Mesenchymal stem cell (in vitro differentiated cells and primary cell): ENCODE results near the gene GIPC3.

Experiments used
- DNase-seq: peaks from one replicate; pipeline ENCODE4 v3.0.0-alpha.2; 2013
- H2AFZ ChIP-seq: one replicate; pipeline ENCODE4 v1.6.1; 2013; ENCODE audit warnings: low read depth, mild to moderate bottlenecking, control low read depth, inconsistent platforms, low read length, moderate library complexity
- H2AK5ac ChIP-seq: 2 replicates; pipeline ENCODE4 v1.6.1; 2013; ENCODE audit warnings: low read length, moderate library complexity, mild to moderate bottlenecking, inconsistent platforms; ENCODE audit not compliant: severe bottlenecking
- H2BK120ac ChIP-seq: one replicate; pipeline ENCODE4 v1.6.1; 2013; ENCODE audit warnings: low read depth, mild to moderate bottlenecking, inconsistent platforms, low read length, moderate library complexity
- H2BK12ac ChIP-seq, 2 experiments: one replicate each; pipeline ENCODE4 v1.6.1; 2013; ENCODE audit warnings: inconsistent platforms in 2 of 2, low read length in 2 of 2, mild to moderate bottlenecking in 2 of 2, moderate library complexity in 2 of 2, control low read depth in 1 of 2
- H2BK15ac ChIP-seq: one replicate; pipeline ENCODE4 v1.6.1; 2013; ENCODE audit warnings: mild to moderate bottlenecking, low read depth, inconsistent platforms; ENCODE audit not compliant: poor library complexity, severe bottlenecking
- H2BK5ac ChIP-seq: 2 replicates; pipeline ENCODE4 v1.6.1; 2013; ENCODE audit warnings: low read depth, mild to moderate bottlenecking, low read length, control low read depth, inconsistent platforms; ENCODE audit not compliant: poor library complexity, severe bottlenecking
- H3K14ac ChIP-seq, 2 experiments: one replicate each; pipeline ENCODE4 v1.6.1; 2013; ENCODE audit warnings: inconsistent platforms in 2 of 2, low read length in 2 of 2, control low read depth in 1 of 2, mild to moderate bottlenecking in 1 of 2, moderate library complexity in 1 of 2
- H3K18ac ChIP-seq, 2 experiments: one replicate each; pipeline ENCODE4 v1.6.1; 2013; ENCODE audit warnings: inconsistent platforms in 2 of 2, low read length in 2 of 2, control low read depth in 1 of 2, low read depth in 1 of 2, mild to moderate bottlenecking in 1 of 2
- H3K23ac ChIP-seq, 2 experiments: one replicate each; pipeline ENCODE4 v1.6.1; 2013; ENCODE audit warnings: inconsistent platforms in 2 of 2, low read length in 2 of 2, mild to moderate bottlenecking in 2 of 2, moderate library complexity in 2 of 2, control low read depth in 1 of 2
- H3K27ac ChIP-seq: 2 replicates; pipeline ENCODE4 v1.5.1; 2013; ENCODE audit warnings: mild to moderate bottlenecking, moderate library complexity, low read length, control low read depth, inconsistent platforms; ENCODE audit not compliant: poor library complexity, severe bottlenecking
- H3K27me3 ChIP-seq, 2 experiments: 2 replicates each; pipeline versions ENCODE4 v1.6.1 to v1.7.0; 2013; ENCODE audit warnings: low read length in 2 of 2, mild to moderate bottlenecking in 2 of 2, moderate library complexity in 2 of 2, control low read depth in 1 of 2, inconsistent platforms in 1 of 2; ENCODE audit not compliant: control insufficient read depth in 1 of 2, insufficient read depth in 1 of 2
- H3K36me3 ChIP-seq, 2 experiments: 2 replicates each; pipeline versions ENCODE4 v1.6.1 to v1.7.0; 2013; ENCODE audit warnings: low read length in 2 of 2, control low read depth in 1 of 2, inconsistent platforms in 1 of 2, low read depth in 1 of 2, mild to moderate bottlenecking in 1 of 2; ENCODE audit not compliant: insufficient read depth in 2 of 2, control insufficient read depth in 1 of 2
- H3K4ac ChIP-seq, 2 experiments: one replicate each; pipeline ENCODE4 v1.6.1; 2013; ENCODE audit warnings: inconsistent platforms in 2 of 2, low read length in 2 of 2, mild to moderate bottlenecking in 2 of 2, moderate library complexity in 2 of 2, control low read depth in 1 of 2, low read depth in 1 of 2
- H3K4me1 ChIP-seq: 2 replicates; pipeline ENCODE4 v1.6.1; 2013; ENCODE audit warnings: low read depth, low read length, control low read depth; ENCODE audit not compliant: control insufficient read depth, insufficient read depth
- H3K4me2 ChIP-seq: 2 replicates; pipeline ENCODE4 v1.6.1; 2013; ENCODE audit warnings: low read length, mild to moderate bottlenecking, inconsistent platforms; ENCODE audit not compliant: poor library complexity, severe bottlenecking
- H3K4me3 ChIP-seq, 2 experiments: 2 replicates each; pipeline versions ENCODE4 v1.5.1 to v1.7.0; 2013; ENCODE audit warnings: low read length in 2 of 2, mild to moderate bottlenecking in 2 of 2, control low read depth in 1 of 2, low read depth in 1 of 2; ENCODE audit not compliant: insufficient read depth in 1 of 2
- H3K79me1 ChIP-seq: replicated peaks from 2 replicates; pipeline ENCODE4 v1.6.1; 2013; ENCODE audit warnings: mild to moderate bottlenecking, control low read depth, low read length, inconsistent platforms; ENCODE audit not compliant: poor library complexity, severe bottlenecking
- H3K9ac ChIP-seq: 2 replicates; pipeline ENCODE4 v1.7.0; 2013; ENCODE audit warnings: mild to moderate bottlenecking, low read length, moderate library complexity
- H3K9me3 ChIP-seq: 2 replicates; pipeline ENCODE4 v1.7.0; 2013; ENCODE audit warnings: mild to moderate bottlenecking, low read length; ENCODE audit not compliant: control insufficient read depth
- H4K8ac ChIP-seq: one replicate; pipeline ENCODE4 v1.6.1; 2013; ENCODE audit warnings: inconsistent platforms, mild to moderate bottlenecking, low read length, moderate library complexity
- H4K91ac ChIP-seq: one replicate; pipeline ENCODE4 v1.6.1; 2013; ENCODE audit warnings: mild to moderate bottlenecking, low read length, inconsistent platforms
- WGBS: methylation state at CpG from one replicate; pipeline ENCODE4 v1.1.7; 2013; ENCODE audit warnings: mixed read lengths; 5-methylcytosine and 5-hydroxymethylcytosine counted together

The GIPC3 gene

DNA sequence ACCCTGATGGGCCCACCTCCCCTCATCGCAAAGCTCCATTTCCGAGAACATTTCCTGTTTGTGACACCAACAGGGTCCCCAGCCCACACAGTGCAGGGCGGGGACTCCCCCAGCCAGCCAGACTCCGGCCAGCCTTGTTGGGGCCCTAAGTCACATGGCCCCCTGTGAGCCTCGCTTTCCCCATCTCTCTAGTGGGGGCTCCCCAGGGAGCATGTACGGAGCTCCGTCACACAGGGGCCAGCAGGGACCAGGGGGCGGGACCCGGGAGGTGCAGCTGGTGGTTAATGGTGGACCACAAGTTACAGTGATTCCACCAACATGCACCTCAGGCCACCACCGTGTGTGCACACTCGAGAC, 19.7 kb downstream of the GIPC3 start:
- no peak overlapping the region for H4K8ac ChIP-seq
- peak overlapping the region; percentile 79 for H4K91ac ChIP-seq
- no peak overlapping the region for H2AFZ ChIP-seq
- H2BK12ac ChIP-seq, result no peak overlapping the region
- no peak overlapping the region for H2BK5ac ChIP-seq
- no peak overlapping the region for H3K23ac ChIP-seq
- H3K4me3 ChIP-seq, result peak overlapping the region in 1 of 2 experiments; percentile 86
- H3K79me1 ChIP-seq, result peaks cover 31% of the 10 kb centered on the region
- no peak overlapping the region for H3K4ac ChIP-seq
- H2BK15ac ChIP-seq, result no peak overlapping the region
- 88% methylated on average over 11 of the region's 11 CpGs for WGBS
- H3K4me2 ChIP-seq, result peak overlapping the region; percentile 6
- H3K14ac ChIP-seq, result peak overlapping the region in 1 of 2 experiments; percentile 93
- peak overlapping the region; percentile 82 for H3K9ac ChIP-seq
- DNase-seq, result no peak
- no peaks in the 10 kb centered on the region for H3K27me3 ChIP-seq
- H3K18ac ChIP-seq, result peak overlapping the region in 1 of 2 experiments; percentile 18
- H2AK5ac ChIP-seq, result no peak overlapping the region
- H2BK120ac ChIP-seq, result no peak overlapping the region
- H3K4me1 ChIP-seq, result peaks cover 51% of the 10 kb centered on the region
- H3K36me3 ChIP-seq, result peaks cover 3 to 25% of the 10 kb centered on the region in 2 experiments
- H3K9me3 ChIP-seq, result no peaks in the 10 kb centered on the region
- no peak overlapping the region for H3K27ac ChIP-seq

DNA sequence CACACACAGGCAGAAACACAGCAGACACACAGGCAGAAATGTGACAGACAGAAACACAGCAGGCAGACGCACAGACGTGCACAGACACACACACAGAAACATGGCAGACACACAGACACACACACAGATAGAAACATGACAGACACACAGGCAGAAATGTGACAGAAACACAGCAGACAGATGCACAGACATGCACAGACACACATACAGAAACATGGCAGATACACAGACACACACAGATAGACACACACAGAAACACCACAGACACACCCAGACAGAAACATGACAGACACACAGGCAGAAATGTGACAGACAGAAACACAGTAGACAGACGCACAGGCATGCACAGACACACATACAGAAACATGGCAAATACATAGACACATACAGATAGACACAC, 20.1 kb downstream of the GIPC3 start:
- 84% methylated on average over 3 of the region's 3 CpGs for WGBS
- no peak overlapping the region for H2BK12ac ChIP-seq
- peak overlapping the region; percentile 60 for H4K8ac ChIP-seq
- no peak overlapping the region for H2AK5ac ChIP-seq
- H4K91ac ChIP-seq, result peak overlapping the region; percentile 79
- H3K9ac ChIP-seq, result peak overlapping the region; percentile 82
- H3K14ac ChIP-seq, result peak overlapping the region in 1 of 2 experiments; percentile 93
- no peak overlapping the region for H2BK15ac ChIP-seq
- no peak overlapping the region for H2BK5ac ChIP-seq
- no peaks in the 10 kb centered on the region for H3K27me3 ChIP-seq
- H3K79me1 ChIP-seq, result peaks cover 30% of the 10 kb centered on the region
- peaks cover 0 to 25% of the 10 kb centered on the region in 2 experiments for H3K36me3 ChIP-seq
- no peak for DNase-seq
- H3K4me1 ChIP-seq, result peaks cover 53% of the 10 kb centered on the region
- peak overlapping the region in 1 of 2 experiments; percentile 57 for H3K23ac ChIP-seq
- peak overlapping the region in 1 of 2 experiments; percentile 41 for H3K4ac ChIP-seq
- H2BK120ac ChIP-seq, result no peak overlapping the region
- H3K27ac ChIP-seq, result no peak overlapping the region
- H2AFZ ChIP-seq, result no peak overlapping the region
- H3K18ac ChIP-seq, result peak overlapping the region in 1 of 2 experiments; percentile 18
- H3K4me3 ChIP-seq, result peak overlapping the region in 1 of 2 experiments; percentile 86
- H3K4me2 ChIP-seq, result peak overlapping the region; percentile 13
- no peaks in the 10 kb centered on the region for H3K9me3 ChIP-seq

DNA sequence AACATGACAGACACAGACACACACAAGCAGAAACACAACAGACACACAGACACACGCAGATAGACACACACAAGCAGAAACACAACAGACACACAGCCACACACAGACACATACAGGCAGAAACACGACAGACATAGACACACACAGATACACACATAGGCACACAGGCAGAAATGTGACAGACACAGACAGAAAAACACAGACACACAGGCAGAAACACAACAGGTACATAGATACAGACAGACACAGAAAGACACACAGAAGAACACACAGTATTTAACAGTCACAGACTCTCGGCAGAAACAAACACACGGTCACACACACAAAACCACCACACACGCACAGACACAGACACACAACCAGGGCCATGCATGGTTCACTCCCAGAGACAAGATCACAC, 20.5 kb downstream of the GIPC3 start:
- peak overlapping the region in 1 of 2 experiments; percentile 40 for H2BK12ac ChIP-seq
- no peak overlapping the region for H4K91ac ChIP-seq
- H3K4me2 ChIP-seq, result peak overlapping the region; percentile 93
- peak overlapping the region in 1 of 2 experiments; percentile 93 for H3K14ac ChIP-seq
- no peak overlapping the region for H3K4ac ChIP-seq
- WGBS, result 52% methylated on average over 5 of the region's 5 CpGs
- H3K23ac ChIP-seq, result peak overlapping the region in 1 of 2 experiments; percentile 70
- DNase-seq, result no peak
- no peaks in the 10 kb centered on the region for H3K27me3 ChIP-seq
- H2BK120ac ChIP-seq, result no peak overlapping the region
- no peak overlapping the region for H3K27ac ChIP-seq
- peaks cover 53% of the 10 kb centered on the region for H3K4me1 ChIP-seq
- peaks cover 2 to 26% of the 10 kb centered on the region in 2 experiments for H3K36me3 ChIP-seq
- H2AK5ac ChIP-seq, result no peak overlapping the region
- H2BK5ac ChIP-seq, result no peak overlapping the region
- peak overlapping the region in 1 of 2 experiments; percentile 92 for H3K18ac ChIP-seq
- H3K9ac ChIP-seq, result peak overlapping the region; percentile 82
- H3K4me3 ChIP-seq, result peak overlapping the region; percentile 83 to 86
- H2AFZ ChIP-seq, result peak overlapping the region; percentile 31
- no peak overlapping the region for H2BK15ac ChIP-seq
- no peaks in the 10 kb centered on the region for H3K9me3 ChIP-seq
- H4K8ac ChIP-seq, result no peak overlapping the region
- peaks cover 29% of the 10 kb centered on the region for H3K79me1 ChIP-seq

DNA sequence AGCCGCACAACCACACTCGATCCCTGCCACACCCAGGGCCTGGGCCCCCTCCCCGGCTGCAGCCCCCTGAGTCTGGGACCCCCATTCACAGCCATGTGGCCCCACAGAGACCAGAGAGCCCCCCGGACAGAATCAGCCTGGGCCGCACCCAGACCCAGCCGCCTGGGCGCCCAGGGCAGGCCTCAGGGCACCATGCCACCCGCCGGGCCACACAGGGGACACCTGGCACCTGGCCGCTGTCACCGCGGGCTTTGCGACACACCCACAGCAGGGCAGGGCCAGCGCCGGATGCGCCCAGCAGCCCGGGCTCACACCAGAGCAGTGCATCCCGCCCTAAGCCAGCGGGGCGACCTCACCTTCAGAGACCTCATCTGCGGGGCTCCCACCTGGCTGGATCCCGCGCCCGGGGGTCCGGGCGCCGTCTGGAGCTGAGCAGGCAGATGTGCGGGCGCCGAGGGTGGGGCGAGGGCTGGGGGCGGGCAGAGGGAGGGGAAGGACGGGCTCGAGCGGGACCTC, 21.0 kb downstream of the GIPC3 start:
- H3K4me2 ChIP-seq, result peak overlapping the region; percentile 93
- peak overlapping the region; percentile 4 to 21 for H3K4ac ChIP-seq
- no peak overlapping the region for H4K91ac ChIP-seq
- H3K4me1 ChIP-seq, result peaks cover 53% of the 10 kb centered on the region
- no peaks in the 10 kb centered on the region for H3K9me3 ChIP-seq
- H3K14ac ChIP-seq, result peak overlapping the region in 1 of 2 experiments; percentile 93
- peak overlapping the region in 1 of 2 experiments; percentile 86 for H3K23ac ChIP-seq
- no peak for DNase-seq
- H2BK15ac ChIP-seq, result peak overlapping the region; percentile 76
- peak overlapping the region in 1 of 2 experiments; percentile 92 for H3K18ac ChIP-seq
- H2AK5ac ChIP-seq, result no peak overlapping the region
- peaks cover 31% of the 10 kb centered on the region for H3K79me1 ChIP-seq
- no peaks in the 10 kb centered on the region for H3K27me3 ChIP-seq
- no peak overlapping the region for H3K27ac ChIP-seq
- H2BK120ac ChIP-seq, result peak overlapping the region; percentile 77
- H4K8ac ChIP-seq, result peak overlapping the region; percentile 96
- H3K36me3 ChIP-seq, result peaks cover 6 to 31% of the 10 kb centered on the region in 2 experiments
- H3K9ac ChIP-seq, result peak overlapping the region; percentile 82
- 35% methylated on average over 23 of the region's 35 CpGs for WGBS
- H2BK12ac ChIP-seq, result peak overlapping the region in 1 of 2 experiments; percentile 40
- peak overlapping the region; percentile 83 to 86 for H3K4me3 ChIP-seq
- peak overlapping the region; percentile 66 for H2AFZ ChIP-seq
- H2BK5ac ChIP-seq, result no peak overlapping the region
